Embryonic facial prominence (tissue), 1 donor: Measurements from ENCODE around the gene STPG1.

Experiments
- DNase-seq: peaks from one replicate; pipeline ENCODE4 v3.0.0-alpha.2; 2016; ENCODE audit errors: extremely low spot score

STPG1 gene

DNA sequence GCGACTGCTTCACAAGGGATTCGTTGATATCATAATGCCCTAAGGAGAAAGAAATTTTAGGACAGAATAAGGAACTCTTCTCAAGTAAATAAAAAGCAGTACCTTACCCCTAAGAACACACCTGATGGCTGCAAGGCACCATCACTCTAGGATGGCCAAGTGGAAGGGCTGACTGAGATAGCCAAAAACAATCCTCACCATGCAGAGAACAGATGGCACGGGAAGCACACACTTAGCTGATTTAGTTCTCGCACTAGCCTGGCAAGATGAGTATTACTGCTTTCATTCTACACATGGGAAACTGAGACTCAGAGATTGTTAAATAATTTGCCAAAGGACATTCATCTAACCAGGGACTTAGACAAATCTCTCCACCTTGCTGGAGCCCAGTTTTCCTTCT, 43.8 kb downstream of the STPG1 start:
- DNase-seq = no peak

GRCh38 chr1:24369199-24369598, 44.4 kb downstream of the STPG1 start:
- DNase-seq = no peak

GRCh38 chr1:24366707-24367106, 46.9 kb downstream of the STPG1 start:
- no peak for DNase-seq

- no peak for DNase-seq
These were observed 48.5 kb downstream of the STPG1 start for GRCh38 chr1:24364975-24365678.

DNA sequence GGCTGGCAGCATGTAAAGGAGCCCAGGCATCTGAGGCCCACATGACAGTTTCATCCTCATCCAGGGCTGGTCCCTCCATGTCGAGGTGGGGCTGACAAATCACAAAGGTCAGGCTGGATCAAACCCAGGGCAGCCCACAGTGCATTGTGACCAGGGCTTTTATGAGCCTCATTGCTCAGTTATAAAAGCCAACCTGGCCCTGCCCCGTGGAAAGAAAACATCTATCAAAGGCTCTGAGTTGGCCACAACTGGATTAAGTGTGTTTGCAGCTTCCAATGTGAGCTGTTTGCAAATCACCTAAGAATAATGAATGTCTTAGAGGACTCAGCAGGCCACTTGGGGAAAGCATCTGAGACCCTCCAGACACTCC, 49.0 kb downstream of the STPG1 start:
- no peak for DNase-seq

DNA sequence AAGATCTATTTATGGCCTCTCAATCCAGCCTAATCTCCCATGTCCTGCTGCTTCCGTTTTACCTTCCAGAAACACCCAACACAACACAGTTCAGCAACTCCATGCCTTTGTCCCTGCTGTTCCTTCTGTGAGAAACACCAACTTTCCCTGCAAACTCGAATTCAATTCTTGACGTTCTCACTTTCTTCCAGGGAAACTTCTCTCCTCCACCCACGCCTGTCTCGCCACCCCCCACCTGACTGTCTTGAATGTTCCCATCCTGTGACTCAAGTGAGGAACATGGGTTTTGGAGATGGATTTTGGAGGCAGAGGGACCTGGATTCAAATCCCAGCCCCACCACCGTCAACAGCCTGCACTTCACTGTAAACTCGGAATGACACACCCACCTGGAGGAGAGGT, 49.6 kb downstream of the STPG1 start:
- DNase-seq = no peak

DNA sequence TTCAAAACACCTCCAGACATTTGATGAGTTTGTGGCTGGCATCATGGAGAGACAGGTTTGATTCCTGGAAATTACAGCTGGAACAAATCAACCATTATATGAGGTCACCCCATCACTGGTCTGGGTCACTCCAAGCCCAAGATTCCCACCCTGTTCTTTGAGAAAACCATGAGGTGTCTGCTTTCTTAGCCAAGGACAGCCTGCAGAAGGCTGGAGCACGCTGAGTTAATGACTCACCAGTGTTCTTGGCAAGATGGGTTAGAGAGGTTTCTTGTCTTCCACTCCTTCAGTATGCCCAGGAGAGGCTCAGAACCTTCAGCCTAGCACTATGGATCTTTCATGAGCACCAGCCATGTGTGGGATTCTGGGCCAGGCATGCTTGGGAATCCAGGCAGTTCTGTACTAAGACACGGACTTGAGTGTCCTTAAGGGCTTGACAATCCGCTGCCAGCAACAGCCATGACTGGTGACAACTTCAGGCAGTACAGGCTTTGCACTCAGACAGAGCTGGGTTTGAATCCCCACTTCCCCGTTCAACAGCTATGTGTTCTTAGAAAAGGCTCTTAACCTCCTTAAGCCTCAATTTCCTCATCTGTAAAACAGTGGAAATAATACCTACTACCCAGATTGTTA, 50.5 kb downstream of the STPG1 start:
- no peak for DNase-seq

- no peak for DNase-seq
These were observed 51.2 kb downstream of the STPG1 start for GRCh38 chr1:24362396-24362795.

DNA sequence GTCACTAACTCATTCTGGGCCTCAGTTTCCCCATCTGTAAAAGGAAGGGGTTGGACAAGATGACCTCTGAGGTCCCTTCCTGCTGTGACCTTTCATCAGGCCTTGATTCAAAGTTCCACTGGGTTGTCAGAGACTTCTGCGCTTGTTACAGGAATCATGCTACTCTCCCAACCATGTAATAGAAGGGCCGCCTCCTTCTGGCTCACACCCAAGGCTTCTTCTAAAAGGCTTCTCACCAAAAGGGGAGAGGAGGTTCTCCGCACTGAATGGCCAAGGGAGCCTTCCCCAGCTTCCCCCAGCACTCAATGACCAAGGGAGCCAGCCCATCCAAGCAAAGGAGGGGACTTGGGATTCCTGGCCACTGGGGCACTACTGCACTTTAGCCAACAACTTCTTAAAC, 51.8 kb downstream of the STPG1 start:
- no peak for DNase-seq

- no peak for DNase-seq
These were observed 52.9 kb downstream of the STPG1 start for GRCh38 chr1:24360681-24361080.

DNA sequence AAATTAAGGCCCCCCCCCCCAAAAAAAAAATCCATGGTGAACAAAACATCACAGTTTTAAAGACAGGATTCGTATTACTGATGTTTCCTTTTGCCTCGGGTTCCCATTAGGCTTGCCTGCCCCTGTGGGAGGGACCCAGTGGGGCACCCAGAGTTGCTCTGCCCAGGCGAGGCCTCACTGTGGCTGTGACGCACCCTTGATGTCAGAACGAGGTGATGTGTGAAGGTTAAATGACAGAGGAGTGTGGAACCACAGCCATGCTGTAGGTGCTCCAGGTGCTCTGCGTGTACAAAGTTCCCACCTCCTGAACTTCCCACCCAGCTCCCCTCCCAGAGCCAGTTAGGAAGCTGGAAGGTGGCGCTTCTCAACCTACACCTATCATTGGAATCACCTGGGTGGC, 56.5 kb downstream of the STPG1 start:
- no peak for DNase-seq

- DNase-seq = no peak
These were observed 58.1 kb downstream of the STPG1 start for GRCh38 chr1:24355466-24355865.

DNA sequence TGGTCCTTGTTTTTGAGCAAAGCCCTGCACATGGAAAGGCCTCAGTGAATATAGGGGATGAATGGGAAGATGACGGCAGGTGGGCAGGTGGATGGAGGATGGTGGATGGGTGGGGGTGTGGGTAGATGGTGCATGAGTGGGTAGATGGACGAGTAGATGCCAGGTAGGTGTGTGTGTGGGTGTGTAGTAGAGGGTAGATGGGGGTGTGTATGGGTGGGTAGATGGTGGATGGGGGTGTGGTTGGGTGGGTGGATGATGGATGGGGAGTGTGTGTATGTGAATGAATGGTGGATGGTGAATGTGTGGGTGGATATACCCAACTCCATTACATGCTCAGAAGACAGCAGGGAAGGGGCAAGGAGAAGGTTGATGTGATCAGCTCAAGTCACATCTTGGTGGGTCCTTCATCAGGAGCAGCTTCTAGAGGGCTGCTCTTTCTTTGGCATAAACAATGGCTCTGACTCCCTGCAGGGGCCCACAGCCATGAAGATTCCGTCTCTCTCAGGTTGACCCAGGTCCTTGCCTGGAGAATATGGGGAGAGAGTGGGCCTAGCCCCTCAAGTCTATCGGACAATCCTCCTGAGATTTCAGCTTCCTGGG, 60.2 kb downstream of the STPG1 start:
- DNase-seq = no peak

- no peak for DNase-seq
These were observed 61.5 kb downstream of the STPG1 start for GRCh38 chr1:24351918-24352627.

DNA sequence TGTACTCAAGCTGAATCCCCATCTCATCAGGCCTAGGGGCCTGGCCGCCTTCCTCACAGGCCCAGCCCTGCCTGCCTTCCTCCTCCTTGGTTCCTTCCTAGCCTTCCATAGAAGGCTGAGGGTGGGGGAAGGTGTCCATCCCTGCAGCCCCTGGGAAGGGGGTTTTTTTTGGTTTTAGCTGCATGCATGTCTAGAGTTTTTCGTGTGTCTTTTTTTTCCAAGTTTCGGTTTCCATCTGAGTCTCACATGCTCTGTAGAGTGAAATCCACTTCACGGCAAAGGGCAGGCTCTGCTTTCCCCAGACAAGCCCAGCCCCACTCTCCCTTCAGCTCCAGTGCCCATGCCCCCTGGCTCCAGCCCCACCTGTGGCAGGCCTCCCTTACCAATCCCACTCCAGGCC, 62.3 kb downstream of the STPG1 start:
- DNase-seq = no peak

- DNase-seq = no peak
These were observed 63.7 kb downstream of the STPG1 start for GRCh38 chr1:24349891-24350290.

- no peak for DNase-seq
These were observed 65.4 kb downstream of the STPG1 start for GRCh38 chr1:24348196-24348595.

- no peak for DNase-seq
These were observed 66.2 kb downstream of the STPG1 start for GRCh38 chr1:24347159-24347934.

- no peak for DNase-seq
These were observed 68.2 kb downstream of the STPG1 start for GRCh38 chr1:24345334-24345733.

- DNase-seq = no peak
These were observed 69.4 kb downstream of the STPG1 start for GRCh38 chr1:24344090-24344742.

DNA sequence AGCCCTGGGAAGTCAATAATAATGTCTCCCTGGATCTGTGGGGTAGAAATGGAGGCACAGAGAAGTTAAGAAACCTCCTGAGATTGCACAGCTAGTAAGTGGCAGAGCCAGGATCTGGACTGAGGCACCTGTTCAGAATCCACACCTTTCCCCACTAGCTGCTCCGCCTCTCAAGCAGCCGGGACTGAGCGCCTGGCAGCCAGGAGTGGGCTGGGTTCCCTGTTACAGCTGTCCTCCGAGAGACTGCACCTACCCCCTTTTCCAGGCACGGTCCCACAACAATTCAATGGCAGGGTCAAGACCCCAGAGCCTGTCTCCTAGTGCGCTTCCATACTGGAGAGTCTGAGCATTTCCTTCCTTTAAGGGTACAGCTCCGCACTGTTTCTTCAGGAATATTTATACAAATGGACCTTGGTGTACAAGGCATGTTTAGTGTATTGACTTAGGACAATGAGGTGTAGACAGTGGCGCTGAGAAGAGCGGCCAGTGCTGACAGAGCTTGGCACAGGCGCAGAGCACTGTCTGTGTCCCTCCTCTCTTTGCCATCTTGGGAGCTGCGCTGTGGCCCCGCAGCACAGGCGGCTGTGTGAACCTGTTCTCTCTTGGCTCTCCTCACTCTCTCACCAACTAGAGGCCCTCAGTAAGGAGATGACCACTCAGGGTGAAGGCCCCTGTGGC, 70.0 kb downstream of the STPG1 start:
- no peak for DNase-seq
